Prostate gland (tissue), 2 donors: ENCODE measurements around the gene ARHGEF19.

Experiments
- POLR2A ChIP-seq: fragments of 450-650 bp; IDR thresholded peaks from one replicate; pipeline ENCODE4 v1.6.1; 2016; ENCODE audit warnings: antibody characterized with exemption, mild to moderate bottlenecking
- TF ChIP-seq, protein P1 (sequence below), 4 experiments: fragments of 200-600 bp in 2 of 4; fragments of 450-650 bp in 2 of 4; sonication (generic) in 2 of 4; IDR thresholded peaks; 1 replicate in 3 of 4; 2 replicates in 1 of 4; pipeline ENCODE4 v1.5.1; 2016 to 2019; ENCODE audit warnings: antibody characterized with exemption in 4 of 4, mild to moderate bottlenecking in 2 of 4, moderate library complexity in 2 of 4

- TF ChIP-seq, protein P1, sequence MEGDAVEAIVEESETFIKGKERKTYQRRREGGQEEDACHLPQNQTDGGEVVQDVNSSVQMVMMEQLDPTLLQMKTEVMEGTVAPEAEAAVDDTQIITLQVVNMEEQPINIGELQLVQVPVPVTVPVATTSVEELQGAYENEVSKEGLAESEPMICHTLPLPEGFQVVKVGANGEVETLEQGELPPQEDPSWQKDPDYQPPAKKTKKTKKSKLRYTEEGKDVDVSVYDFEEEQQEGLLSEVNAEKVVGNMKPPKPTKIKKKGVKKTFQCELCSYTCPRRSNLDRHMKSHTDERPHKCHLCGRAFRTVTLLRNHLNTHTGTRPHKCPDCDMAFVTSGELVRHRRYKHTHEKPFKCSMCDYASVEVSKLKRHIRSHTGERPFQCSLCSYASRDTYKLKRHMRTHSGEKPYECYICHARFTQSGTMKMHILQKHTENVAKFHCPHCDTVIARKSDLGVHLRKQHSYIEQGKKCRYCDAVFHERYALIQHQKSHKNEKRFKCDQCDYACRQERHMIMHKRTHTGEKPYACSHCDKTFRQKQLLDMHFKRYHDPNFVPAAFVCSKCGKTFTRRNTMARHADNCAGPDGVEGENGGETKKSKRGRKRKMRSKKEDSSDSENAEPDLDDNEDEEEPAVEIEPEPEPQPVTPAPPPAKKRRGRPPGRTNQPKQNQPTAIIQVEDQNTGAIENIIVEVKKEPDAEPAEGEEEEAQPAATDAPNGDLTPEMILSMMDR (IDR thresholded peaks at IDR 0.05): no peak
- no peak for TF ChIP-seq POLR2A
Observed at GRCh38 chr1:16256478-16256877, 44.0 kb upstream of the ARHGEF19 start.
